Measurements from ENCODE around the gene PGBD1.

DNA sequence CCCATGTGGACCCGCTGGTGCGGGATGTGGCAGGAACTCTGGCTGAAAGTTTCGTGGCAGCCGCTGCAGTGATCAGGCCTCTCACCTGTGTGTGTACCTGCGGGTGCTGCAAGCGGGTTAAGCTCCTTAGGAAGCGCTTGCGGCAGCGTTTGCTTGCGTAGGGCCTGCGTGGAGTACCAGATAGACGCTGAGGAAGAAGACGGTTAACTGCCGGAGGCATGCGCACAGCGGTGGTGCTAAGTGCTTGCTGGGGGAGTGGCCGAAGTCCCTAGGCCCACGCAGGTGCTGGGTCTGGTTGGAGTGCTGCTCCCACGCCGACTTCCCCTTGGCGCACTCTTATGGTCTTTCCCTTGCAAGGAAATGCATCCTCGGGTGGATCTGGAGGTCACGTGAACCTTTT is 31.6 kb downstream of the PGBD1 start:
- no peak for TF ChIP-seq CREB1 (CRISPR knock-in tag; IDR thresholded peaks at IDR 0.05; ENCODE audit: low read depth)
- TF ChIP-seq, protein P1, sequence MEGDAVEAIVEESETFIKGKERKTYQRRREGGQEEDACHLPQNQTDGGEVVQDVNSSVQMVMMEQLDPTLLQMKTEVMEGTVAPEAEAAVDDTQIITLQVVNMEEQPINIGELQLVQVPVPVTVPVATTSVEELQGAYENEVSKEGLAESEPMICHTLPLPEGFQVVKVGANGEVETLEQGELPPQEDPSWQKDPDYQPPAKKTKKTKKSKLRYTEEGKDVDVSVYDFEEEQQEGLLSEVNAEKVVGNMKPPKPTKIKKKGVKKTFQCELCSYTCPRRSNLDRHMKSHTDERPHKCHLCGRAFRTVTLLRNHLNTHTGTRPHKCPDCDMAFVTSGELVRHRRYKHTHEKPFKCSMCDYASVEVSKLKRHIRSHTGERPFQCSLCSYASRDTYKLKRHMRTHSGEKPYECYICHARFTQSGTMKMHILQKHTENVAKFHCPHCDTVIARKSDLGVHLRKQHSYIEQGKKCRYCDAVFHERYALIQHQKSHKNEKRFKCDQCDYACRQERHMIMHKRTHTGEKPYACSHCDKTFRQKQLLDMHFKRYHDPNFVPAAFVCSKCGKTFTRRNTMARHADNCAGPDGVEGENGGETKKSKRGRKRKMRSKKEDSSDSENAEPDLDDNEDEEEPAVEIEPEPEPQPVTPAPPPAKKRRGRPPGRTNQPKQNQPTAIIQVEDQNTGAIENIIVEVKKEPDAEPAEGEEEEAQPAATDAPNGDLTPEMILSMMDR (conservative IDR thresholded peaks at IDR 0.05; ENCODE audit: low read depth in 2 of 2), result no peak
- TF ChIP-seq EZH2 (IDR thresholded peaks at IDR 0.05; ENCODE audit: low read depth, unreplicated experiment), result no peak

Measured in GM23338 (cell line).